ENCODE results near the gene CNTNAP2. TPM values are rescaled to one million over a fixed set of nuclear protein-coding genes. Genes with fewer than 3 reads are reported as not detected.

The CNTNAP2 gene
- total and polyA plus RNA-seq, 8 donors = 0.09 to 1.1 (median 0.38) TPM

- DNase-seq = no peak
- no peaks in the 10 kb centered on the region for H3K36me3 ChIP-seq
- intact Hi-C loops (cut with DNase I) = no loop called here
- FAIRE-seq = no peak
- no peak overlapping the region for H3K27ac ChIP-seq
- H3K27me3 ChIP-seq = no peaks in the 10 kb centered on the region
- no peak for TF ChIP-seq CTCF (IDR thresholded peaks at IDR 0.05)
- ATAC-seq = no peak
- no peak overlapping the region for H3K4me3 ChIP-seq
- no peaks in the 10 kb centered on the region for H3K9me3 ChIP-seq
- WGBS, 2 donors = 65 to 72% methylated on average over 8 of the region's 8 CpGs
- H3K4me1 ChIP-seq = no peaks in the 10 kb centered on the region
These were observed 1915.2 kb downstream of the CNTNAP2 start for GRCh38 chr7:148031811-148032210.

GRCh38 chr7:148035950-148036349 is 1919.3 kb downstream of the CNTNAP2 start:
- DNase-seq (no peak), FAIRE-seq (no peak), ATAC-seq (no peak)
- intact Hi-C loops (cut with DNase I) = no loop called here
- H3K36me3 ChIP-seq = no peaks in the 10 kb centered on the region
- 43 to 55% methylated on average over 1 of the region's 1 CpG for WGBS, 2 donors
- H3K27me3 ChIP-seq = no peaks in the 10 kb centered on the region
- no peaks in the 10 kb centered on the region for H3K9me3 ChIP-seq
- no peak overlapping the region for H3K27ac ChIP-seq
- H3K4me3 ChIP-seq = no peak overlapping the region
- H3K4me1 ChIP-seq = no peaks in the 10 kb centered on the region
- no peak for TF ChIP-seq CTCF (IDR thresholded peaks at IDR 0.05)

GRCh38 chr7:148037044-148037443 is 1920.4 kb downstream of the CNTNAP2 start:
- Histone ChIP-seq H3K4me1 (no peaks in the 10 kb centered on the region), H3K9me3 (no peaks in the 10 kb centered on the region), H3K27ac (no peak overlapping the region), H3K4me3 (no peak overlapping the region), H3K27me3 (no peaks in the 10 kb centered on the region), H3K36me3 (no peaks in the 10 kb centered on the region)
- WGBS, 2 donors = 86% methylated on average over 2 of the region's 2 CpGs
- FAIRE-seq (no peak), ATAC-seq (no peak), DNase-seq (no peak)
- intact Hi-C loops (cut with DNase I) = no loop called here
- no peak for TF ChIP-seq CTCF (IDR thresholded peaks at IDR 0.05)

- DNase-seq (no peak), ATAC-seq (no peak), FAIRE-seq (no peak)
- H3K27ac ChIP-seq = no peak overlapping the region
- no peak for TF ChIP-seq CTCF (IDR thresholded peaks at IDR 0.05)
- H3K36me3 ChIP-seq = no peaks in the 10 kb centered on the region
- H3K4me1 ChIP-seq = peaks cover 0 to 5% (median 0%) of the 10 kb centered on the region in 3 donors
- H3K9me3 ChIP-seq = no peaks in the 10 kb centered on the region
- no peak overlapping the region for H3K4me3 ChIP-seq
- no peaks in the 10 kb centered on the region for H3K27me3 ChIP-seq
- WGBS, 2 donors = 87 to 91% methylated on average over 3 of the region's 3 CpGs
- intact Hi-C loops (cut with DNase I) = no loop called here
These were observed 1924.6 kb downstream of the CNTNAP2 start for GRCh38 chr7:148041156-148041555.

GRCh38 chr7:148042935-148043631 is 1926.5 kb downstream of the CNTNAP2 start:
- TF ChIP-seq CTCF (IDR thresholded peaks at IDR 0.05) = no peak
- Histone ChIP-seq H3K27ac (no peak overlapping the region), H3K4me3 (no peak overlapping the region), H3K27me3 (no peaks in the 10 kb centered on the region), H3K9me3 (no peaks in the 10 kb centered on the region), H3K4me1 (peaks cover 0 to 5% (median 0%) of the 10 kb centered on the region in 3 donors), H3K36me3 (no peaks in the 10 kb centered on the region)
- 43 to 61% methylated on average over 3 of the region's 3 CpGs for WGBS, 2 donors
- FAIRE-seq (no peak), ATAC-seq (no peak), DNase-seq (no peak)
- intact Hi-C loops (cut with DNase I) = no loop called here
